GM12878 (cell line): ENCODE measurements around the gene LRRC53. TPM values are rescaled to one million over a fixed set of nuclear protein-coding genes. Genes with fewer than 3 reads are reported as not detected.

Experiments
- ATAC-seq: fragments of 200-7000 bp; cut with Tn5 transposase; 3 replicates; pipeline ENCODE4 v1.9.1; 2020; ENCODE audit warnings: mild to moderate bottlenecking, moderate library complexity
- BruUV-seq: library from RNA; stranded (reverse); fragments of 400-500 nt; replicated peaks from 2 replicates; lab custom pipeline; 2021; lab: Mats Ljungman, UMichigan
- CTCF ChIA-PET: fragments of 300-600 bp; sonication (Branson Sonifier 250); formaldehyde crosslinking; extraction: SDS; loops from one replicate; lab custom pipeline; 2021; ENCODE audit warnings: inconsistent platforms; lab: Yijun Ruan, JAX
- POLR2A ChIA-PET: fragments of 350-600 bp; formaldehyde crosslinking; extraction: SDS; loops from one replicate; lab custom pipeline; 2021; ENCODE audit warnings: inconsistent platforms; lab: Charles Lee
- RAD21 ChIA-PET: fragments of 300-600 bp; sonication (Branson Sonifier 250); formaldehyde crosslinking; loops from one replicate; lab custom pipeline; 2023; ENCODE audit warnings: antibody characterized with exemption; ENCODE audit not compliant: unreplicated experiment; lab: Charles Lee
- SMC1A ChIA-PET: fragments of 300-600 bp; sonication (Branson Sonifier 250); formaldehyde crosslinking; loops from one replicate; lab custom pipeline; 2023; ENCODE audit not compliant: unreplicated experiment, uncharacterized antibody; lab: Charles Lee
- DNase-seq: peaks from one replicate; pipeline ENCODE4 v3.0.0-alpha.2; 2011; ENCODE audit warnings: low read depth, low spot score
- FAIRE-seq: peaks from 3 replicates; lab custom pipeline; 2011; peaks lifted over from hg19 to GRCh38; lab: Jason Lieb, UNC
- H2AFZ ChIP-seq: 2 replicates; pipeline ENCODE4 v1.6.0; 2011; ENCODE audit warnings: low read depth, low read length, control low read depth; ENCODE audit not compliant: control insufficient read depth
- H3K27ac ChIP-seq: 2 replicates; pipeline ENCODE4 v1.5.1; 2011; ENCODE audit warnings: control low read depth; ENCODE audit not compliant: control insufficient read depth, insufficient read depth
- H3K27me3 ChIP-seq, 2 experiments: replicated peaks in 1 of 2; 2 replicates each; pipeline versions ENCODE4 v1.6.0 to v1.6.1; 2011; ENCODE audit warnings: low read length in 1 of 2; ENCODE audit not compliant: control insufficient read depth in 2 of 2, insufficient read depth in 2 of 2
- H3K36me3 ChIP-seq, 2 experiments: 2 replicates each; pipeline ENCODE4 v1.5.1; 2011; ENCODE audit warnings: low read length in 1 of 2; ENCODE audit not compliant: control insufficient read depth in 2 of 2, insufficient read depth in 2 of 2
- H3K4me1 ChIP-seq: 2 replicates; pipeline ENCODE4 v1.6.1; 2011; ENCODE audit warnings: mild to moderate bottlenecking, low read length, moderate library complexity, mixed read lengths; ENCODE audit not compliant: control insufficient read depth, insufficient read depth
- H3K4me2 ChIP-seq: 2 replicates; pipeline ENCODE4 v1.6.0; 2011; ENCODE audit warnings: control low read depth; ENCODE audit not compliant: control insufficient read depth, insufficient read depth
- H3K4me3 ChIP-seq: fragments of 200-600 bp; sonication (generic); 2 replicates; pipeline ENCODE4 v1.5.1; 2016
- H3K79me2 ChIP-seq: 2 replicates; pipeline ENCODE4 v1.6.0; 2011; ENCODE audit warnings: low read length; ENCODE audit not compliant: control insufficient read depth, insufficient read depth
- H3K9ac ChIP-seq: 2 replicates; pipeline ENCODE4 v1.8.0; 2011; ENCODE audit warnings: low read length, control low read depth, mixed read lengths; ENCODE audit not compliant: control insufficient read depth, insufficient read depth
- H3K9me3 ChIP-seq: replicated peaks from 3 replicates; pipeline ENCODE4 v1.5.1; 2011; ENCODE audit warnings: mild to moderate bottlenecking, low read length; ENCODE audit not compliant: control insufficient read depth, insufficient read depth
- H4K20me1 ChIP-seq: 2 replicates; pipeline ENCODE4 v1.6.0; 2011; ENCODE audit not compliant: control insufficient read depth, insufficient read depth
- CREB1 ChIP-seq: IDR thresholded peaks from 2 replicates; pipeline ENCODE4 v1.6.1; 2012; ENCODE audit warnings: low read depth, mild to moderate bottlenecking, inconsistent platforms
- MTA2 ChIP-seq: fragments of 450-650 bp; IDR thresholded peaks from 2 replicates; pipeline ENCODE4 v1.6.1; 2016; ENCODE audit warnings: low read depth, mild to moderate bottlenecking, moderate library complexity
- SUZ12 ChIP-seq: fragments of 200-600 bp; sonication (generic); IDR thresholded peaks from one replicate; pipeline ENCODE4 v1.6.1; 2018; ENCODE audit warnings: antibody characterized with exemption, mild to moderate bottlenecking; ENCODE audit not compliant: unreplicated experiment
- WGBS: methylation state at CpG from one replicate; pipeline ENCODE4 v1.1.6; 2016; ENCODE audit warnings: low lambda C conversion rate; ENCODE audit not compliant: insufficient replicate concordance, insufficient coverage; ENCODE audit errors: missing lambda C conversion rate; 5-methylcytosine and 5-hydroxymethylcytosine counted together
- in situ Hi-C: fragments of 300-500 bp; cut with MboI; formaldehyde crosslinking; loops from 9 replicates; pipeline ENCODE4 v1.14.3; 2018; ENCODE audit warnings: mixed read lengths
- intact Hi-C: fragments of 100-400 bp; cut with micrococcal nuclease; formaldehyde crosslinking; loops from one replicate; pipeline ENCODE4 v1.14.2; 2022; ENCODE audit not compliant: unreplicated experiment
- polyA plus RNA-seq, 11 experiments: library from polyadenylated mRNA; depleted of rRNA in 4 of 11; unstranded in 6 of 11; stranded (reverse) in 5 of 11; fragments of >200 nt; fragmentation: Nextera tagmentation in 4 of 11; fragmentation: Illumina TruSeq in 1 of 11; extraction: Ambion mirVana in 4 of 11; extraction: Trizol in 1 of 11; gene quantifications; 1 replicate in 1 of 11; 2 replicates in 10 of 11; pipeline versions ENCODE4 v1.2.1 to v1.2.3, GENCODE V29; 2011 to 2016; ENCODE audit warnings: inconsistent platforms in 2 of 11, missing spikeins in 2 of 11, low read depth in 1 of 11
- total RNA-seq, 4 experiments: library from RNA; depleted of rRNA in 3 of 4; stranded (reverse); fragments of >200 nt in 3 of 4; fragmentation: Illumina TruSeq in 1 of 4; extraction: Trizol in 1 of 4; gene quantifications; 2 replicates each; pipeline versions ENCODE4 v1.2.1 to v1.2.3, GENCODE V29; 2013 to 2021
- TF ChIP-seq, protein P1 (sequence below): fragments of 450-650 bp; formaldehyde crosslinking; IDR thresholded peaks from 2 replicates; pipeline ENCODE4 v1.5.0; 2022; ENCODE audit warnings: mild to moderate bottlenecking, missing genetic modification characterization

The LRRC53 gene
- total and polyA plus RNA-seq, 10 of the 15 experiments (the other 5 are each of a cell fraction or from before 2014, with no cell fraction given) = not detected

DNA sequence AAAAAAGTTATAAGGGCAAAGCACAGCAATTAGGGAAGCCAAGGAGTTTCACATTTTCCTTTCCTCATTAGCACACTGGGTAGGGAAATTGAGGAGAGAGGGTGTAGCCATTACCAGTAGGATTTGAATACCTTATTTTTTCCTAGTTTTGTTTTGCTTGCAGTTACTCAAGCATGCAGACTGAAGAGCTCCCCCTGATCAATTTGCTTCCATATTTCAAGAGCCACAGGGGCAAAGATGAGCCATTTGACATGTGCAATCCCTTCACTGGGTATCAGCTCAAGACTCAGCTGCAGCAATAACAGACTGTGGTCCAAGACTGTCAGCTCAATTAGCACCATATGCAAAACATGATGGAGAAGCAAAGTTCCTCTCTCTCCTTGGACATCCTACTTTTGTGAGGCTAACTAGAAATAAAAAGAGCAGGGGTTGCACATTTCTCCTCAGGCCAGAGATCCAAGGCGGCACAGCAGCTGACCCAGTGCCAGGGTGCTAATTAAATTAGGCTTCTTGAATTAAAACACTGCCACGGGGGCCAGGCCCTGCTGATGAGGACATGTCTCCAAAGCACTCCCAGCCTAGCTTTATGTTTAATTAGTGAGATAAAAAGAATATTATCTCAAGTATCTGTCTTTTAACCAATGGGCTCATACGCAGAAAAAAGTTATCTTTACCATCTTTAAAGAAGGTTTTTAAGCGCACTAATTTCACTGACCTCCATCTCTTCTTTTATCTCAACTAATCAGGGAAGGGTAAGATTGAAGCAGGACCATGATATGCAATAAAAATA lies 36.7 kb upstream of the LRRC53 start:
- no peaks in the 10 kb centered on the region; a peak in 1 of 4 replicates for H3K27me3 ChIP-seq
- RAD21 ChIA-PET = no interaction called here
- no peak for DNase-seq
- in situ Hi-C loops = no loop called here
- TF ChIP-seq CREB1 (no peak), MTA2 (no peak), SUZ12 (no peak)
- TF ChIP-seq, protein P1, sequence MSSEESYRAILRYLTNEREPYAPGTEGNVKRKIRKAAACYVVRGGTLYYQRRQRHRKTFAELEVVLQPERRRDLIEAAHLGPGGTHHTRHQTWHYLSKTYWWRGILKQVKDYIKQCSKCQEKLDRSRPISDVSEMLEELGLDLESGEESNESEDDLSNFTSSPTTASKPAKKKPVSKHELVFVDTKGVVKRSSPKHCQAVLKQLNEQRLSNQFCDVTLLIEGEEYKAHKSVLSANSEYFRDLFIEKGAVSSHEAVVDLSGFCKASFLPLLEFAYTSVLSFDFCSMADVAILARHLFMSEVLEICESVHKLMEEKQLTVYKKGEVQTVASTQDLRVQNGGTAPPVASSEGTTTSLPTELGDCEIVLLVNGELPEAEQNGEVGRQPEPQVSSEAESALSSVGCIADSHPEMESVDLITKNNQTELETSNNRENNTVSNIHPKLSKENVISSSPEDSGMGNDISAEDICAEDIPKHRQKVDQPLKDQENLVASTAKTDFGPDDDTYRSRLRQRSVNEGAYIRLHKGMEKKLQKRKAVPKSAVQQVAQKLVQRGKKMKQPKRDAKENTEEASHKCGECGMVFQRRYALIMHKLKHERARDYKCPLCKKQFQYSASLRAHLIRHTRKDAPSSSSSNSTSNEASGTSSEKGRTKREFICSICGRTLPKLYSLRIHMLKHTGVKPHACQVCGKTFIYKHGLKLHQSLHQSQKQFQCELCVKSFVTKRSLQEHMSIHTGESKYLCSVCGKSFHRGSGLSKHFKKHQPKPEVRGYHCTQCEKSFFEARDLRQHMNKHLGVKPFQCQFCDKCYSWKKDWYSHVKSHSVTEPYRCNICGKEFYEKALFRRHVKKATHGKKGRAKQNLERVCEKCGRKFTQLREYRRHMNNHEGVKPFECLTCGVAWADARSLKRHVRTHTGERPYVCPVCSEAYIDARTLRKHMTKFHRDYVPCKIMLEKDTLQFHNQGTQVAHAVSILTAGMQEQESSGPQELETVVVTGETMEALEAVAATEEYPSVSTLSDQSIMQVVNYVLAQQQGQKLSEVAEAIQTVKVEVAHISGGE = no peak
- TF ChIP-seq, all 136 proteins: peak for 0
- no TSS peak for BruUV-seq
- intact Hi-C loops = no loop called here
- no peak overlapping the region for H2AFZ ChIP-seq
- FAIRE-seq (no peak), ATAC-seq (no peak)
- H3K79me2 ChIP-seq = no peaks in the 10 kb centered on the region
- ChIA-PET POLR2A (no interaction called here), SMC1A (no interaction called here), CTCF (no interaction called here)
- no peaks in the 10 kb centered on the region for H3K4me1 ChIP-seq
- no peak overlapping the region for H3K9ac ChIP-seq
- no peaks in the 10 kb centered on the region for H3K9me3 ChIP-seq
- no peak overlapping the region for H3K4me3 ChIP-seq
- H3K27ac ChIP-seq = no peak overlapping the region
- H3K36me3 ChIP-seq = no peaks in the 10 kb centered on the region
- WGBS = 39% methylated on average over 4 of the region's 4 CpGs
- no peaks in the 10 kb centered on the region for H4K20me1 ChIP-seq
- H3K4me2 ChIP-seq = no peak overlapping the region
